Measurements from ENCODE around the gene PSAPL1. TPM values are rescaled to one million over a fixed set of nuclear protein-coding genes. Genes with fewer than 3 reads are reported as not detected.

PSAPL1 gene
- total RNA-seq, 3 donors from 2014 or later = 0.15 TPM; not detected in 2

- DNase-seq (ENCODE audit: low spot score in 2 of 2) = peak in 1 of 2 donors; percentile 43
- no peaks in the 10 kb centered on the region for H3K36me3 ChIP-seq
- H3K4me1 ChIP-seq = no peaks in the 10 kb centered on the region
- H3K9me3 ChIP-seq = no peaks in the 10 kb centered on the region
- H3K4me3 ChIP-seq = no peak overlapping the region
- TF ChIP-seq CTCF (IDR thresholded peaks at IDR 0.05) (no peak), POLR2A (IDR thresholded peaks at IDR 0.05) (no peak), POLR2AphosphoS5 (IDR thresholded peaks at IDR 0.05) (no peak)
- H3K27ac ChIP-seq = no peak overlapping the region
- intact Hi-C loops (cut with DNase I; ENCODE audit: low total_unique reads) = no loop called here
- H3K27me3 ChIP-seq = peaks cover 0 to 6% of the 10 kb centered on the region in 2 donors
Measured at GRCh38 chr4:7381221-7381889, 53.4 kb downstream of the PSAPL1 start.

Other genes starting within 250 kb of the PSAPL1 start
- 1 to 10 TPM in 1 of 3 donors, under 1 TPM in 2; 0.66 to 1.3 (median 0.80) TPM for gene SORCS2, start 242.4 kb downstream of the PSAPL1 start, total RNA-seq